CD4-positive, alpha-beta T cell (primary cell): Measurements from ENCODE around the gene CLTCL1. TPM values are rescaled to one million over a fixed set of nuclear protein-coding genes. Genes with fewer than 3 reads are reported as not detected.

Experiments used
- ATAC-seq: fragments of 200-7000 bp; cut with Tn5 transposase; one replicate; pipeline ENCODE4 v1.10.0; 2022; ENCODE audit warnings: mild to moderate bottlenecking; ENCODE audit not compliant: poor library complexity
- CTCF ChIA-PET: fragments of 350-600 bp; sonication (Branson Sonifier 250); formaldehyde crosslinking; loops from one replicate; lab custom pipeline; 2021; ENCODE audit warnings: antibody characterized with exemption, inconsistent platforms; lab: Charles Lee
- POLR2A ChIA-PET: fragments of 350-600 bp; sonication (Branson Sonifier 250); formaldehyde crosslinking; loops from one replicate; lab custom pipeline; 2021; ENCODE audit warnings: antibody characterized with exemption, inconsistent platforms; lab: Charles Lee
- DNase-seq, 14 experiments: peaks; one replicate each; pipeline ENCODE4 v3.0.0-alpha.2; 2013 to 2020; ENCODE audit warnings: mixed read lengths in 2 of 14
- H3K27ac ChIP-seq, 2 donors: one replicate each; pipeline versions ENCODE4 v1.5.1 to v1.7.0; 2013; ENCODE audit warnings: low read length in 2 of 2, low read depth in 1 of 2, mild to moderate bottlenecking in 1 of 2
- H3K27me3 ChIP-seq, 2 experiments: 1 replicate in 1 of 2; 2 replicates in 1 of 2; pipeline versions ENCODE4 v1.6.1 to v1.7.0; 2013; ENCODE audit warnings: low read length in 2 of 2, control low read depth in 1 of 2, mild to moderate bottlenecking in 1 of 2, moderate library complexity in 1 of 2; ENCODE audit not compliant: insufficient read depth in 2 of 2, control insufficient read depth in 1 of 2
- H3K36me3 ChIP-seq: one replicate; pipeline ENCODE4 v1.6.1; 2013; ENCODE audit warnings: low read length, control low read depth; ENCODE audit not compliant: insufficient read depth
- H3K4me1 ChIP-seq: one replicate; pipeline ENCODE4 v1.6.1; 2013; ENCODE audit warnings: low read length, control low read depth; ENCODE audit not compliant: insufficient read depth
- H3K4me3 ChIP-seq: one replicate; pipeline ENCODE4 v1.5.1; 2013; ENCODE audit warnings: mild to moderate bottlenecking, low read length, moderate library complexity
- H3K9me3 ChIP-seq, 2 experiments: 1 replicate in 1 of 2; 2 replicates in 1 of 2; pipeline versions ENCODE4 v1.6.1 to v1.7.0; 2013; ENCODE audit warnings: low read length in 2 of 2, mild to moderate bottlenecking in 2 of 2, control low read depth in 1 of 2, moderate library complexity in 1 of 2; ENCODE audit not compliant: control insufficient read depth in 1 of 2, insufficient read depth in 1 of 2
- H3K27ac Mint-ChIP-seq: one replicate; pipeline ENCODE4 v1.8.0; 2020; ENCODE audit warnings: mixed read lengths
- H3K27me3 Mint-ChIP-seq: one replicate; pipeline ENCODE4 v1.8.0; 2021; ENCODE audit warnings: mixed read lengths
- H3K36me3 Mint-ChIP-seq: one replicate; pipeline ENCODE4 v1.8.0; 2021; ENCODE audit warnings: low read depth, mixed read lengths
- H3K4me1 Mint-ChIP-seq: one replicate; pipeline ENCODE4 v1.8.0; 2021; ENCODE audit warnings: low read depth, mixed read lengths
- H3K4me3 Mint-ChIP-seq: one replicate; pipeline ENCODE4 v1.8.0; 2020; ENCODE audit warnings: mild to moderate bottlenecking, mixed read lengths
- H3K9me3 Mint-ChIP-seq: one replicate; pipeline ENCODE4 v1.8.0; 2020; ENCODE audit warnings: mixed read lengths
- intact Hi-C, 2 experiments: fragments of 100-400 bp; cut with DNase I in 1 of 2; cut with micrococcal nuclease in 1 of 2; formaldehyde crosslinking; loops; one replicate each; pipeline versions ENCODE4 v1.15.1 to v1.9.0; 2023 to 2025; cut with DNase I, micrococcal nuclease
- total RNA-seq, 174 experiments: library from RNA in 2 of 174; stranded (reverse) in 2 of 174; gene quantifications; one replicate each; pipeline ENCODE4 v1.2.3 and lab custom pipeline; 2021 to 2026
- TF ChIP-seq, protein P1 (sequence below): fragments of 200-600 bp; IDR thresholded peaks from one replicate; pipeline ENCODE4 v1.8.0; 2022; ENCODE audit warnings: antibody characterized with exemption, mild to moderate bottlenecking

Gene CLTCL1
- total RNA-seq, 2 experiments from 2014 or later, result 0.52 to 1.5 TPM

GRCh38 chr22:19231986-19232385 is 59.5 kb downstream of the CLTCL1 start:
- H3K4me1 Mint-ChIP-seq, result no peaks in the 10 kb centered on the region
- no peak for ATAC-seq
- H3K4me3 ChIP-seq, result no peak overlapping the region
- CTCF ChIA-PET, result no interaction called here
- H3K4me3 Mint-ChIP-seq, result no peak overlapping the region
- TF ChIP-seq, protein P1, sequence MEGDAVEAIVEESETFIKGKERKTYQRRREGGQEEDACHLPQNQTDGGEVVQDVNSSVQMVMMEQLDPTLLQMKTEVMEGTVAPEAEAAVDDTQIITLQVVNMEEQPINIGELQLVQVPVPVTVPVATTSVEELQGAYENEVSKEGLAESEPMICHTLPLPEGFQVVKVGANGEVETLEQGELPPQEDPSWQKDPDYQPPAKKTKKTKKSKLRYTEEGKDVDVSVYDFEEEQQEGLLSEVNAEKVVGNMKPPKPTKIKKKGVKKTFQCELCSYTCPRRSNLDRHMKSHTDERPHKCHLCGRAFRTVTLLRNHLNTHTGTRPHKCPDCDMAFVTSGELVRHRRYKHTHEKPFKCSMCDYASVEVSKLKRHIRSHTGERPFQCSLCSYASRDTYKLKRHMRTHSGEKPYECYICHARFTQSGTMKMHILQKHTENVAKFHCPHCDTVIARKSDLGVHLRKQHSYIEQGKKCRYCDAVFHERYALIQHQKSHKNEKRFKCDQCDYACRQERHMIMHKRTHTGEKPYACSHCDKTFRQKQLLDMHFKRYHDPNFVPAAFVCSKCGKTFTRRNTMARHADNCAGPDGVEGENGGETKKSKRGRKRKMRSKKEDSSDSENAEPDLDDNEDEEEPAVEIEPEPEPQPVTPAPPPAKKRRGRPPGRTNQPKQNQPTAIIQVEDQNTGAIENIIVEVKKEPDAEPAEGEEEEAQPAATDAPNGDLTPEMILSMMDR, result no peak
- no peaks in the 10 kb centered on the region for H3K36me3 ChIP-seq
- no peak for DNase-seq
- H3K27me3 ChIP-seq, result no peaks in the 10 kb centered on the region
- H3K27ac ChIP-seq, result no peak overlapping the region
- intact Hi-C loops, result no loop called here
- no peaks in the 10 kb centered on the region for H3K27me3 Mint-ChIP-seq
- H3K9me3 ChIP-seq, result no peaks in the 10 kb centered on the region
- no peaks in the 10 kb centered on the region for H3K36me3 Mint-ChIP-seq
- H3K9me3 Mint-ChIP-seq, result no peaks in the 10 kb centered on the region
- H3K27ac Mint-ChIP-seq, result no peak overlapping the region
- POLR2A ChIA-PET, result no interaction called here
- no peaks in the 10 kb centered on the region for H3K4me1 ChIP-seq

- no peak for DNase-seq
These were observed 61.9 kb downstream of the CLTCL1 start for GRCh38 chr22:19229600-19229999.

GRCh38 chr22:19228179-19228578 is 63.3 kb downstream of the CLTCL1 start:
- no peak overlapping the region for H3K4me3 Mint-ChIP-seq
- no peaks in the 10 kb centered on the region for H3K27me3 Mint-ChIP-seq
- no peaks in the 10 kb centered on the region for H3K4me1 Mint-ChIP-seq
- H3K27me3 ChIP-seq, result no peaks in the 10 kb centered on the region
- no peaks in the 10 kb centered on the region for H3K9me3 ChIP-seq
- intact Hi-C loops, result no loop called here
- ChIA-PET CTCF (no interaction called here), POLR2A (no interaction called here)
- no peak overlapping the region for H3K27ac Mint-ChIP-seq
- DNase-seq (no peak), ATAC-seq (no peak)
- H3K36me3 ChIP-seq, result no peaks in the 10 kb centered on the region
- no peaks in the 10 kb centered on the region for H3K9me3 Mint-ChIP-seq
- H3K36me3 Mint-ChIP-seq, result no peaks in the 10 kb centered on the region
- H3K4me1 ChIP-seq, result no peaks in the 10 kb centered on the region
- no peak overlapping the region for H3K27ac ChIP-seq
- TF ChIP-seq, protein P1, result no peak
- no peak overlapping the region for H3K4me3 ChIP-seq

More at GRCh38 chr22:19229600-19229999, 61.9 kb downstream of the CLTCL1 start:
- no peak for ATAC-seq
- Histone ChIP-seq H3K27me3 (no peaks in the 10 kb centered on the region), H3K4me3 (no peak overlapping the region), H3K4me1 (no peaks in the 10 kb centered on the region), H3K9me3 (no peaks in the 10 kb centered on the region), H3K36me3 (no peaks in the 10 kb centered on the region), H3K27ac (no peak overlapping the region)
- H3K36me3 Mint-ChIP-seq, result no peaks in the 10 kb centered on the region
- no peaks in the 10 kb centered on the region for H3K4me1 Mint-ChIP-seq
- CTCF ChIA-PET, result no interaction called here
- POLR2A ChIA-PET, result no interaction called here
- no peak overlapping the region for H3K4me3 Mint-ChIP-seq
- H3K9me3 Mint-ChIP-seq, result no peaks in the 10 kb centered on the region
- TF ChIP-seq, protein P1, result no peak
- H3K27ac Mint-ChIP-seq, result no peak overlapping the region
- no peaks in the 10 kb centered on the region for H3K27me3 Mint-ChIP-seq
- intact Hi-C loops, result no loop called here
